Testis (tissue), 3 donors: ENCODE measurements around the gene BMPR1A. TPM values are rescaled to one million over a fixed set of nuclear protein-coding genes. Genes with fewer than 3 reads are reported as not detected.
"Not testable (repeated sequence)": the region's sequence is repeated elsewhere in the genome, so short reads cannot be mapped to it uniquely, and the experiment has no call there.

Experiments used
- DNase-seq: peaks from one replicate; pipeline ENCODE4 v3.0.0-alpha.2; 2019
- H3K27ac ChIP-seq, 2 donors: fragments of 200-600 bp; sonication (generic); one replicate each; pipeline ENCODE4 v1.5.1; 2019
- H3K27me3 ChIP-seq: fragments of 200-600 bp; sonication (generic); one replicate; pipeline ENCODE4 v1.5.1; 2019
- H3K36me3 ChIP-seq: fragments of 200-600 bp; sonication (generic); one replicate; pipeline ENCODE4 v1.5.1; 2017; ENCODE audit warnings: low read depth; ENCODE audit errors: missing control alignments
- H3K4me1 ChIP-seq: fragments of 200-600 bp; sonication (generic); one replicate; pipeline ENCODE4 v1.5.1; 2019
- H3K4me3 ChIP-seq, 2 donors: fragments of 200-600 bp; sonication (generic); one replicate each; pipeline ENCODE4 v1.5.1; 2017 to 2019
- H3K9me3 ChIP-seq: fragments of 200-600 bp; sonication (generic); one replicate; pipeline ENCODE4 v1.5.1; 2017
- CTCF ChIP-seq, 3 experiments: fragments of 450-650 bp in 2 of 3; fragments of 200-600 bp in 1 of 3; sonication (generic) in 1 of 3; IDR thresholded peaks; one replicate each; pipeline ENCODE4 v1.5.1; 2016 to 2019; ENCODE audit warnings: antibody characterized with exemption in 3 of 3, mild to moderate bottlenecking in 2 of 3, moderate library complexity in 1 of 3
- POLR2A ChIP-seq: fragments of 450-650 bp; IDR thresholded peaks from one replicate; pipeline ENCODE4 v1.6.1; 2017; ENCODE audit warnings: antibody characterized with exemption, mild to moderate bottlenecking, moderate library complexity
- WGBS, 2 donors: methylation state at CpG; one replicate each; pipeline ENCODE4 v1.1.5; 2018; 5-methylcytosine and 5-hydroxymethylcytosine counted together
- intact Hi-C: fragments of 100-400 bp; cut with DNase I; formaldehyde crosslinking; loops from one replicate; pipeline ENCODE4 v1.15.1; 2023; ENCODE audit warnings: low total_unique reads
- polyA plus RNA-seq: library from polyadenylated mRNA; stranded (reverse); fragments of 350-450 nt; fragmentation: Illumina TruSeq; extraction: RNeasy Lipid Tissue Mini Kit (QIAGEN cat#74804); gene quantifications from one replicate; pipeline ENCODE4 v1.2.3, GENCODE V29; 2014; ENCODE audit warnings: low read depth, low replicate concordance; ENCODE audit not compliant: insufficient read depth
- total RNA-seq, 2 donors: library from RNA; depleted of rRNA; stranded (reverse); fragments of >200 nt; gene quantifications; one replicate each; pipeline ENCODE4 v1.2.3, GENCODE V29; 2016

Gene BMPR1A
- total and polyA plus RNA-seq, 3 donors from 2014 or later: 19.5 to 51.1 (median 42.6) TPM

- TF ChIP-seq CTCF (IDR thresholded peaks at IDR 0.05): no peak
- no peak for TF ChIP-seq POLR2A
- peak overlapping the region; percentile 3 to 47 for H3K27ac ChIP-seq
- 62 to 67% methylated on average over 7 of the region's 7 CpGs for WGBS, 2 donors
These were observed 106.5 kb downstream of the BMPR1A start for GRCh38 chr10:86862786-86863483.

GRCh38 chr10:86863484-86863842, 107.0 kb downstream of the BMPR1A start:
- H3K36me3 ChIP-seq: no peaks in the 10 kb centered on the region
- H3K9me3 ChIP-seq: no peaks in the 10 kb centered on the region
- DNase-seq: no peak
- H3K27me3 ChIP-seq: no peaks in the 10 kb centered on the region
- 59 to 77% methylated on average over 3 of the region's 3 CpGs for WGBS, 2 donors
- no peak overlapping the region for H3K4me3 ChIP-seq
- H3K4me1 ChIP-seq: peaks cover 28% of the 10 kb centered on the region
- intact Hi-C loops: no loop called here
- peak overlapping the region; percentile 3 to 47 for H3K27ac ChIP-seq
- TF ChIP-seq CTCF (IDR thresholded peaks at IDR 0.05) (no peak), POLR2A (no peak)

More at GRCh38 chr10:86862786-86863483, 106.5 kb downstream of the BMPR1A start:
- Histone ChIP-seq H3K4me3 (no peak overlapping the region), H3K36me3 (no peaks in the 10 kb centered on the region), H3K4me1 (peaks cover 23% of the 10 kb centered on the region), H3K9me3 (no peaks in the 10 kb centered on the region), H3K27me3 (no peaks in the 10 kb centered on the region)
- intact Hi-C loops: no loop called here
- DNase-seq: no peak

DNA sequence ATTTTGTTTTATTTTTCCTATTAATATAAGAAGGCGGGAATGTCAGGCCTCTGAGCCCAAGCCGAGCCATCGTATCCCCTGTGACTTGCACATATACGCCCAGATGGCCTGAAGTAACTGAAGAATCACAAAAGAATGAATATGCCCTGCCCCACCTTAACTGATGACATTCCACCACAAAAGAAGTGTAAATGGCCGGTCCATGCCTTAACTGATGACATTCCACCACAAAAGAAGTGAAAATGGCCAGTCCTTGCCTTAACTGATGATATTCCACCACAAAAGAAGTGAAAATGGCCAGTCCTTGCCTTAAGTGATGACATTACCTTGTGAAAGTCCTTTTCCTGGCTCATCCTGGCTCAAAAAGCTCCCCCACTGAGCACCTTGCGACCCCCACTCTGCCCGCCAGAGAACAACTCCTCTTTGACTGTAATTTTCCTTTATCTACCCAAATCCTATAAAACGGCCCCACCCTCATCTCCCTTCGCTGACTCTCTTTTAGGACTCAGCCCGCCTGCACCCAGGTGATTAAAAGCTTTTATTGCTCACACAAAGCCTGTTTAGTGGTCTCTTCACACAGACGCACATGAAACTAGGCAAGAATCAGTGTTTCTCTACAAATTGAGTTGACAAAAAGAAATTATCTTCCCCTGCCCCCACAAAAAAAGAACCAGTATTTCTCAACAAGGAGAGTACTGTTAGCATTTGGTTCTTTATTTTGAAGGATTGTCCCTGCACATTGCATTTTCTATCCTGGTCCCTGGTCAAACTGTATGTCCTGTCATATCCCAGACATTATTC, 108.8 kb downstream of the BMPR1A start:
- H3K27ac ChIP-seq: peak overlapping the region in 1 of 2 donors; percentile 35
- intact Hi-C loops, DNase-seq, H3K27me3 ChIP-seq, H3K4me3 ChIP-seq, H3K9me3 ChIP-seq, H3K36me3 ChIP-seq: not testable (repeated sequence)
- WGBS, 2 donors: 76 to 89% methylated on average over 11 of the region's 11 CpGs
- H3K4me1 ChIP-seq: peaks cover 30% of the 10 kb centered on the region

DNA sequence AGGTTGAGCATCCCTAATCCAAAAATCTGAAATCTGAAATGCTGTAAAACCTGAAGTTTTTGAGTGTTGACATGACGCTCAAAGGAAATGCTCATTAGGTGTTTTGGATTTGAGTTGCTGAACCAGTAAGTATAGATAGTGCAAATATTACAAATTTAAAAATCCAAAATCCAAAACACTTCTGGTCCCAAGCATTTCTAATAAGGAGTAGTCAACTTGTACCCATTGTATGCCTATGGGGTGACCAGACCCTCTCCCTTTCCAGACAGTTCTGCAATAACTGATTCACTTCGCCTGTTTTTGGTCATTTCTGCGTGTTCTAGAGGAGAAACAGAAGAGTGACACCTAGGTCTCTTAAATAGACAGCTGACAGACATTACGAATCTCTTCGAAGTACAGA, 110.7 kb downstream of the BMPR1A start:
- 93 to 94% methylated on average over 5 of the region's 5 CpGs for WGBS, 2 donors
- H3K36me3 ChIP-seq: no peaks in the 10 kb centered on the region

More for the DNA sequence above, 110.7 kb downstream of the BMPR1A start:
- Histone ChIP-seq H3K4me1 (peaks cover 36% of the 10 kb centered on the region), H3K27ac (no peak overlapping the region), H3K27me3 (no peaks in the 10 kb centered on the region), H3K9me3 (no peaks in the 10 kb centered on the region), H3K4me3 (no peak overlapping the region)
- no peak for DNase-seq
- intact Hi-C loops: no loop called here
- no peak for TF ChIP-seq CTCF (IDR thresholded peaks at IDR 0.05)
- TF ChIP-seq POLR2A: no peak
